Endothelial cell of umbilical vein (primary cell): ENCODE data around the gene DAP. TPM values are rescaled to one million over a fixed set of nuclear protein-coding genes. Genes with fewer than 3 reads are reported as not detected.

ENCODE experiments used
- BruUV-seq: library from RNA; stranded (reverse); fragments of 400-500 nt; replicated peaks from 2 replicates; lab custom pipeline; 2021; lab: Mats Ljungman, UMichigan
- CTCF ChIA-PET: fragments of 300-600, 350-600 bp; sonication (Branson Sonifier 250); formaldehyde crosslinking; loops from one replicate; lab custom pipeline; 2021; ENCODE audit warnings: antibody characterized with exemption, inconsistent platforms; lab: Charles Lee
- POLR2A ChIA-PET: fragments of 300-600, 350-600 bp; sonication (Branson Sonifier 250); formaldehyde crosslinking; loops from one replicate; lab custom pipeline; 2021; ENCODE audit warnings: antibody characterized with exemption, inconsistent platforms; lab: Charles Lee
- DNase-seq: peaks from one replicate; pipeline ENCODE4 v3.0.0-alpha.2; 2011; ENCODE audit warnings: low read depth, low spot score
- FAIRE-seq: peaks from 2 replicates; lab custom pipeline; 2011; peaks lifted over from hg19 to GRCh38; lab: Jason Lieb, UNC
- H2AFZ ChIP-seq: 2 replicates; pipeline ENCODE4 v1.6.0; 2012; ENCODE audit warnings: low read depth, low read length, control low read depth, inconsistent platforms
- H3K27ac ChIP-seq: 2 replicates; pipeline ENCODE4 v1.5.1; 2011; ENCODE audit warnings: low read depth, mild to moderate bottlenecking, control low read depth, low read length, moderate library complexity; ENCODE audit not compliant: insufficient read depth
- H3K27me3 ChIP-seq, 2 experiments: 2 replicates each; pipeline versions ENCODE4 v1.6.0 to v1.6.1; 2011; ENCODE audit warnings: low read length in 2 of 2, mixed read lengths in 1 of 2; ENCODE audit not compliant: control insufficient read depth in 2 of 2, insufficient read depth in 2 of 2
- H3K36me3 ChIP-seq, 2 experiments: 2 replicates in 1 of 2; 3 replicates in 1 of 2; pipeline ENCODE4 v1.5.1; 2011; ENCODE audit warnings: low read length in 2 of 2, mild to moderate bottlenecking in 1 of 2, moderate library complexity in 1 of 2; ENCODE audit not compliant: control insufficient read depth in 2 of 2, insufficient read depth in 2 of 2; ENCODE audit errors: extremely low read depth in 1 of 2
- H3K4me1 ChIP-seq: 3 replicates; pipeline ENCODE4 v1.5.1; 2011; ENCODE audit warnings: mild to moderate bottlenecking, low read length; ENCODE audit not compliant: control insufficient read depth, insufficient read depth; ENCODE audit errors: extremely low read depth
- H3K4me2 ChIP-seq: 2 replicates; pipeline ENCODE4 v1.6.1; 2011; ENCODE audit warnings: low read length, control low read depth, mixed read lengths; ENCODE audit not compliant: insufficient read depth
- H3K4me3 ChIP-seq, 3 experiments: fragments of 200-600 bp in 1 of 3; sonication (generic), shearing (Covaris generic) in 1 of 3; replicated peaks in 1 of 3; 2 replicates each; pipeline ENCODE4 v1.5.1; 2011 to 2016; ENCODE audit warnings: control low read depth in 3 of 3, low read length in 3 of 3, mild to moderate bottlenecking in 2 of 3, inconsistent platforms in 1 of 3, low read depth in 1 of 3, moderate library complexity in 1 of 3; ENCODE audit not compliant: insufficient read depth in 1 of 3
- H3K79me2 ChIP-seq: 2 replicates; pipeline ENCODE4 v1.6.0; 2012; ENCODE audit warnings: low read length, inconsistent platforms; ENCODE audit not compliant: control insufficient read depth, insufficient read depth
- H3K9ac ChIP-seq: replicated peaks from 2 replicates; pipeline ENCODE3; 2011; ENCODE audit warnings: low read length, control low read depth; ENCODE audit not compliant: insufficient read depth; ENCODE audit errors: extremely low read depth
- H3K9me1 ChIP-seq: replicated peaks from 3 replicates; pipeline ENCODE4 v1.6.0; 2011; ENCODE audit warnings: mild to moderate bottlenecking, low read length; ENCODE audit not compliant: control insufficient read depth, insufficient read depth; ENCODE audit errors: extremely low read depth
- H3K9me3 ChIP-seq: replicated peaks from 2 replicates; pipeline ENCODE4 v1.5.1; 2012; ENCODE audit warnings: low read length, inconsistent platforms; ENCODE audit not compliant: control insufficient read depth, insufficient read depth
- H4K20me1 ChIP-seq: replicated peaks from 2 replicates; pipeline ENCODE3; 2011; ENCODE audit warnings: mild to moderate bottlenecking, low read length; ENCODE audit not compliant: control insufficient read depth, insufficient read depth; ENCODE audit errors: extremely low read depth
- EZH2 ChIP-seq: IDR thresholded peaks from 2 replicates; pipeline ENCODE4 v1.6.1; 2012; ENCODE audit warnings: borderline replicate concordance, low read depth, mild to moderate bottlenecking, moderate library complexity, low read length, inconsistent platforms; ENCODE audit not compliant: severe bottlenecking
- FOS ChIP-seq: IDR thresholded peaks from 2 replicates; pipeline ENCODE4 v1.6.1; 2011; ENCODE audit warnings: mild to moderate bottlenecking, low read length, moderate library complexity, borderline replicate concordance; ENCODE audit not compliant: insufficient read depth
- GATA2 ChIP-seq: IDR thresholded peaks from 2 replicates; pipeline ENCODE4 v1.7.0; 2011; ENCODE audit warnings: low read depth, mild to moderate bottlenecking, moderate library complexity, mixed read lengths, low read length; ENCODE audit not compliant: insufficient read length, insufficient read depth
- JUN ChIP-seq: IDR thresholded peaks from 2 replicates; pipeline ENCODE4 v1.6.1; 2011; ENCODE audit warnings: borderline replicate concordance, low read depth; ENCODE audit not compliant: insufficient read length, insufficient read depth
- MYC ChIP-seq: IDR thresholded peaks from one replicate; pipeline ENCODE4 v1.6.1; 2011; ENCODE audit warnings: mild to moderate bottlenecking, low read depth, low read length
- POLR2A ChIP-seq: IDR thresholded peaks from 2 replicates; pipeline ENCODE4 v1.6.1; 2012; ENCODE audit warnings: low read depth, mild to moderate bottlenecking, control low read depth, low read length
- POLR2AphosphoS5 ChIP-seq: IDR thresholded peaks from 2 replicates; pipeline ENCODE4 v1.6.1; 2012; ENCODE audit warnings: low read depth, mild to moderate bottlenecking, control low read depth, low read length, moderate library complexity; ENCODE audit not compliant: insufficient read depth
- dilution Hi-C: fragments of 300-500 bp; cut with MboI; formaldehyde crosslinking; loops from one replicate; pipeline ENCODE4 v1.15.0; 2019; ENCODE audit warnings: low sequenced_read_pairs; ENCODE audit not compliant: extremely low pct_ligation_motif_present
- intact Hi-C: fragments of 100-400 bp; cut with micrococcal nuclease; formaldehyde crosslinking; loops from one replicate; pipeline ENCODE4 v1.10.0; 2022
- polyA plus RNA-seq, 4 experiments: library from polyadenylated mRNA; depleted of rRNA in 3 of 4; stranded (reverse) in 3 of 4; unstranded in 1 of 4; fragments of >200 nt; gene quantifications; 2 replicates each; pipeline versions ENCODE4 v1.2.1 to v1.2.3, GENCODE V29; 2011 to 2012; ENCODE audit warnings: missing spikeins in 1 of 4
- total RNA-seq: library from RNA; stranded (reverse); gene quantifications from 2 replicates; pipeline ENCODE4 v1.2.3, GENCODE V29; 2021
- TF ChIP-seq, protein P1 (sequence below): IDR thresholded peaks from 2 replicates; pipeline ENCODE4 v1.6.1; 2011; ENCODE audit not compliant: insufficient read depth, insufficient read length
- TF ChIP-seq, protein P2 (sequence below), 2 donors: IDR thresholded peaks; 1 replicate in 1 of 2; 2 replicates in 1 of 2; pipeline ENCODE4 v1.5.1; 2011; ENCODE audit warnings: low read length in 2 of 2, mild to moderate bottlenecking in 2 of 2, moderate library complexity in 2 of 2, control low read depth in 1 of 2, inconsistent platforms in 1 of 2, low read depth in 1 of 2; ENCODE audit not compliant: insufficient read depth in 1 of 2; ENCODE audit errors: extremely low read depth in 1 of 2

The DAP gene
- total and polyA plus RNA-seq, 2 donors (not counting 3 experiments of a cell fraction or from before 2014, with no cell fraction given), result 79.8 to 188 TPM

GRCh38 chr5:10637944-10638343 is 123.1 kb downstream of the DAP start:
- CTCF ChIA-PET, result no interaction called here

GRCh38 chr5:10636363-10637142 is 124.5 kb downstream of the DAP start:
- intact Hi-C loops, result no loop called here

More at GRCh38 chr5:10637944-10638343, 123.1 kb downstream of the DAP start:
- TF ChIP-seq JUN (no peak), POLR2A (no peak), POLR2AphosphoS5 (no peak), FOS (no peak), MYC (no peak)
- TF ChIP-seq, protein P1, sequence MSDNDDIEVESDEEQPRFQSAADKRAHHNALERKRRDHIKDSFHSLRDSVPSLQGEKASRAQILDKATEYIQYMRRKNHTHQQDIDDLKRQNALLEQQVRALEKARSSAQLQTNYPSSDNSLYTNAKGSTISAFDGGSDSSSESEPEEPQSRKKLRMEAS, result no peak
- FAIRE-seq (no peak), DNase-seq (no peak)
- Histone ChIP-seq H3K4me2 (no peak overlapping the region), H2AFZ (no peak overlapping the region), H3K27ac (no peak overlapping the region), H3K9ac (no peak overlapping the region), H3K9me3 (no peaks in the 10 kb centered on the region), H4K20me1 (no peaks in the 10 kb centered on the region), H3K27me3 (no peaks in the 10 kb centered on the region), H3K4me3 (no peak overlapping the region), H3K79me2 (no peaks in the 10 kb centered on the region), H3K36me3 (no peaks in the 10 kb centered on the region), H3K4me1 (peaks cover 18% of the 10 kb centered on the region), H3K9me1 (no peaks in the 10 kb centered on the region)
- POLR2A ChIA-PET, result no interaction called here
- no TSS peak for BruUV-seq
- intact Hi-C loops, result no loop called here
- dilution Hi-C loops, result no loop called here

More at GRCh38 chr5:10636363-10637142, 124.5 kb downstream of the DAP start:
- ChIA-PET CTCF (interaction anchor here (0.8 kb wide), 1 partner anchor 60 kb away, joined by 3 read pairs; no protein-coding TSS in a partner anchor), POLR2A (no interaction called here)
- Histone ChIP-seq H3K79me2 (no peaks in the 10 kb centered on the region), H3K4me1 (peaks cover 18% of the 10 kb centered on the region), H3K4me2 (no peak overlapping the region), H3K4me3 (no peak overlapping the region), H3K9me1 (no peaks in the 10 kb centered on the region), H3K9ac (no peak overlapping the region), H3K9me3 (no peaks in the 10 kb centered on the region), H2AFZ (no peak overlapping the region), H4K20me1 (no peaks in the 10 kb centered on the region), H3K27ac (no peak overlapping the region), H3K36me3 (no peaks in the 10 kb centered on the region), H3K27me3 (no peaks in the 10 kb centered on the region)
- TF ChIP-seq, protein P2, sequence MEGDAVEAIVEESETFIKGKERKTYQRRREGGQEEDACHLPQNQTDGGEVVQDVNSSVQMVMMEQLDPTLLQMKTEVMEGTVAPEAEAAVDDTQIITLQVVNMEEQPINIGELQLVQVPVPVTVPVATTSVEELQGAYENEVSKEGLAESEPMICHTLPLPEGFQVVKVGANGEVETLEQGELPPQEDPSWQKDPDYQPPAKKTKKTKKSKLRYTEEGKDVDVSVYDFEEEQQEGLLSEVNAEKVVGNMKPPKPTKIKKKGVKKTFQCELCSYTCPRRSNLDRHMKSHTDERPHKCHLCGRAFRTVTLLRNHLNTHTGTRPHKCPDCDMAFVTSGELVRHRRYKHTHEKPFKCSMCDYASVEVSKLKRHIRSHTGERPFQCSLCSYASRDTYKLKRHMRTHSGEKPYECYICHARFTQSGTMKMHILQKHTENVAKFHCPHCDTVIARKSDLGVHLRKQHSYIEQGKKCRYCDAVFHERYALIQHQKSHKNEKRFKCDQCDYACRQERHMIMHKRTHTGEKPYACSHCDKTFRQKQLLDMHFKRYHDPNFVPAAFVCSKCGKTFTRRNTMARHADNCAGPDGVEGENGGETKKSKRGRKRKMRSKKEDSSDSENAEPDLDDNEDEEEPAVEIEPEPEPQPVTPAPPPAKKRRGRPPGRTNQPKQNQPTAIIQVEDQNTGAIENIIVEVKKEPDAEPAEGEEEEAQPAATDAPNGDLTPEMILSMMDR (IDR thresholded peaks at IDR 0.05; ENCODE audit: extremely low read depth in 1 of 2, insufficient read depth in 1 of 2, low read depth in 1 of 2, low read length in 2 of 2), result no peak
- TF ChIP-seq POLR2AphosphoS5, result no peak
- TF ChIP-seq FOS, result no peak
- TF ChIP-seq MYC, result no peak
- no peak for TF ChIP-seq GATA2
- TF ChIP-seq, protein P1, result no peak
- TF ChIP-seq POLR2A, result no peak
- TF ChIP-seq EZH2, result no peak
- TF ChIP-seq JUN, result no peak
- no peak for DNase-seq
- dilution Hi-C loops, result no loop called here
- BruUV-seq, result no TSS peak
- no peak for FAIRE-seq
